Measurements from ENCODE around the gene NDST4. TPM values are rescaled to one million over a fixed set of nuclear protein-coding genes. Genes with fewer than 3 reads are reported as not detected.

The NDST4 gene
- total RNA-seq: not detected

DNA sequence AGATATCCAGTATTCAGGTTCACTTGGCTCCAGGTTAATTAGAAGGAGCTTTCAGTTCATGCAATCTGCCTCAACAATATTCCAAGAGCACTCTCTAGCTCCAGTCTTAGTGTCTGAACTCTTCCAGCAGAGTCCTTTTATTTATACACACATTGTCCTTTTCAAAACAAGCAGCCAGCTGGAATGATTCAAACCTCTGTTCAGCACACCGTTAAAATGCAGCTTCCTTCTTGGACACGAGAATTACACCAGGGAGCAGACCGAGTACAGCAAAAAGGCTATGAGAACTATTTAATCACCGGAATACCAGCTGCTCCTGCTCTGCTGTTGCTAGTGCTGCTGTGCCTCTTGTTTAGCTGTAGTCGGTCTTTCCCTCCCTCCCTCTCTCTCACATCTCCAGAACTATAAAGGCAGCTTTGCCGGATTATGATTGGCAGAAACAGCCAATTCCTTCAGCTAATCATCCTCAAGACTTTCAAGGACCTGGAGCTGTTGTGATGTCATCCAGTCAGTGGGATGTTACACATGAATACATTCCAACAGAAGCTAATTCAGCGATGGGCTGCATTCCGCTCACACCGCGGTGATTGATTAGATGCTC is at the start of gene NDST4:
Gene NDST4, minus strand, starts transcription at position 115 of the 601 bp plus-strand sequence. CDS start 36,584 bp downstream, outside the sequence.
- H3K4me1 ChIP-seq: no peaks in the 10 kb centered on the region
- intact Hi-C loops (cut with DNase I): no loop called here
- no peaks in the 10 kb centered on the region for H3K27me3 ChIP-seq
- no peak within 1 kb of the TSS for H3K27ac ChIP-seq
- H3K4me3 ChIP-seq: peak within 1 kb of the TSS in 1 of 4 donors; percentile 27
- H3K9me3 ChIP-seq: no peaks in the 10 kb centered on the region
- 17 to 31% methylated on average over 9 to 10 of the region's 10 CpGs for WGBS, 2 donors
- TF ChIP-seq POLR2A (IDR thresholded peaks at IDR 0.05): no peak
- TF ChIP-seq, protein P1, sequence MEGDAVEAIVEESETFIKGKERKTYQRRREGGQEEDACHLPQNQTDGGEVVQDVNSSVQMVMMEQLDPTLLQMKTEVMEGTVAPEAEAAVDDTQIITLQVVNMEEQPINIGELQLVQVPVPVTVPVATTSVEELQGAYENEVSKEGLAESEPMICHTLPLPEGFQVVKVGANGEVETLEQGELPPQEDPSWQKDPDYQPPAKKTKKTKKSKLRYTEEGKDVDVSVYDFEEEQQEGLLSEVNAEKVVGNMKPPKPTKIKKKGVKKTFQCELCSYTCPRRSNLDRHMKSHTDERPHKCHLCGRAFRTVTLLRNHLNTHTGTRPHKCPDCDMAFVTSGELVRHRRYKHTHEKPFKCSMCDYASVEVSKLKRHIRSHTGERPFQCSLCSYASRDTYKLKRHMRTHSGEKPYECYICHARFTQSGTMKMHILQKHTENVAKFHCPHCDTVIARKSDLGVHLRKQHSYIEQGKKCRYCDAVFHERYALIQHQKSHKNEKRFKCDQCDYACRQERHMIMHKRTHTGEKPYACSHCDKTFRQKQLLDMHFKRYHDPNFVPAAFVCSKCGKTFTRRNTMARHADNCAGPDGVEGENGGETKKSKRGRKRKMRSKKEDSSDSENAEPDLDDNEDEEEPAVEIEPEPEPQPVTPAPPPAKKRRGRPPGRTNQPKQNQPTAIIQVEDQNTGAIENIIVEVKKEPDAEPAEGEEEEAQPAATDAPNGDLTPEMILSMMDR (IDR thresholded peaks at IDR 0.05): no peak
- no peak for DNase-seq
- no peaks in the 10 kb centered on the region for H3K36me3 ChIP-seq

DNA sequence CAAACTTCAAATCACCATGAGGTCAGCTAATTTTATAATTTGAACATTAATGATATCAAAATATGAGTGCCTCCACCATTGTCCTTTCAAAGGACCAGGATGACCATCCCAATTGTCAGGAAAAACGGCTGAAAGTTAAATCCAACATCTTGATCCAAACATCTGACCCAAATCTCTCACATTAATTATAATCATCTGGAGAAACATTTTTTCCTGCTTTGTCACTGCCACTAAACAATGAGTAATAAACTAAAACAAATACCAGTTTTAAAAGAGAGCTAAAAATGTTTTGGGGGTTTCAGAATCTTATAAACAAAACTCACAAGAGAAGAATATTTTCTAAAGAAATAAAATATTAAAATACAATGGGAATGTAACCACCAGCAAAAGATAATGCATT is 45.7 kb upstream of the NDST4 start:
- Histone ChIP-seq H3K4me1 (no peaks in the 10 kb centered on the region), H3K27ac (no peak overlapping the region), H3K36me3 (no peaks in the 10 kb centered on the region), H3K4me3 (no peak overlapping the region), H3K27me3 (no peaks in the 10 kb centered on the region), H3K9me3 (no peaks in the 10 kb centered on the region)
- TF ChIP-seq, protein P1 (IDR thresholded peaks at IDR 0.05): no peak
- TF ChIP-seq POLR2A (IDR thresholded peaks at IDR 0.05): no peak
- 21 to 33% methylated on average over 1 of the region's 1 CpG for WGBS, 2 donors
- no peak for DNase-seq
- intact Hi-C loops (cut with DNase I): no loop called here

GRCh38 chr4:115158296-115158695 is 44.9 kb upstream of the NDST4 start:
- intact Hi-C loops (cut with DNase I): no loop called here
- no peak for DNase-seq
- WGBS, 2 donors: 68 to 74% methylated on average over 2 of the region's 2 CpGs
- Histone ChIP-seq H3K27me3 (no peaks in the 10 kb centered on the region), H3K36me3 (no peaks in the 10 kb centered on the region), H3K9me3 (no peaks in the 10 kb centered on the region), H3K4me3 (no peak overlapping the region), H3K27ac (no peak overlapping the region), H3K4me1 (no peaks in the 10 kb centered on the region)
- TF ChIP-seq, protein P1 (IDR thresholded peaks at IDR 0.05): no peak
- TF ChIP-seq POLR2A (IDR thresholded peaks at IDR 0.05): no peak

- H3K27me3 ChIP-seq: no peaks in the 10 kb centered on the region
- H3K4me3 ChIP-seq: no peak overlapping the region
- intact Hi-C loops (cut with DNase I): no loop called here
- TF ChIP-seq POLR2A (IDR thresholded peaks at IDR 0.05): no peak
- TF ChIP-seq, protein P1 (IDR thresholded peaks at IDR 0.05): no peak
- no peaks in the 10 kb centered on the region for H3K9me3 ChIP-seq
- H3K36me3 ChIP-seq: no peaks in the 10 kb centered on the region
- no peaks in the 10 kb centered on the region for H3K4me1 ChIP-seq
- no peak for DNase-seq
- H3K27ac ChIP-seq: no peak overlapping the region
These were observed 41.4 kb upstream of the NDST4 start for GRCh38 chr4:115154826-115155225.

DNA sequence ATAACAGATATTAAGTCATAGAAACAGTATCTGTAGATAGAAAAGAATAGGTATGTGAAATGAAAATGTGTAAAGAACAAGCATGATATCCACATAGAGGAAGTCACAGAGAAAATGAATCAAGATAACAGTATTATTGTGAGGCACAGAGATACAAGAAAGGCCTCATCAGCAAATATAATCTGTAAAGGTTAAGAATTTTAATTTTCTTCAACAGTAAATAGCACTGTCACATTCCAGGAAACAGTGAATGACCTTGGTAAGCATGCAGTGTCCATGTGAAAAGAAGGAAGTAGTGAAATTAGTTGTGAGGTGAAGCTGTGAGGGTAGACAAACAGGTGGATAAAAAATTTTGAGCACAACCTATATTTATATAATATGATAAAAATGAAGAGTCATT is 39.5 kb upstream of the NDST4 start:
- intact Hi-C loops (cut with DNase I): no loop called here
- Histone ChIP-seq H3K36me3 (no peaks in the 10 kb centered on the region), H3K9me3 (no peaks in the 10 kb centered on the region), H3K27me3 (no peaks in the 10 kb centered on the region), H3K4me1 (no peaks in the 10 kb centered on the region), H3K4me3 (no peak overlapping the region), H3K27ac (no peak overlapping the region)
- DNase-seq: no peak
- TF ChIP-seq POLR2A (IDR thresholded peaks at IDR 0.05): no peak
- TF ChIP-seq, protein P1 (IDR thresholded peaks at IDR 0.05): no peak
